NCI-H2107 treated with DMSO at 0.1 percent for 48 hours (cell line): ENCODE data around the gene ADAMTS8.

Source experiments
- DNase-seq: peaks from one replicate; lab custom pipeline; 2025; ENCODE audit not compliant: unreplicated experiment; lab: John Stamatoyannopoulos, UW

ADAMTS8 gene

GRCh38 chr11:130428316-130429119 lies at the start of gene ADAMTS8:
Gene ADAMTS8, minus strand, starts transcription at chr11:130428609. Its CDS starts 323 bp downstream, at chr11:130428286.
- no peak for DNase-seq

GRCh38 chr11:130477586-130478203 lies 49.3 kb upstream of the ADAMTS8 start:
- DNase-seq: no peak

- DNase-seq: no peak
Observed at GRCh38 chr11:130476922-130477491, 48.6 kb upstream of the ADAMTS8 start.

GRCh38 chr11:130476200-130476921 lies 48.0 kb upstream of the ADAMTS8 start:
- DNase-seq: no peak

- DNase-seq: no peak
Observed at GRCh38 chr11:130475426-130476053, 47.1 kb upstream of the ADAMTS8 start.

- DNase-seq: no peak
Observed at GRCh38 chr11:130474637-130475400, 46.4 kb upstream of the ADAMTS8 start.

- DNase-seq: no peak
Observed at GRCh38 chr11:130473795-130474377, 45.5 kb upstream of the ADAMTS8 start.

- no peak for DNase-seq
Observed at GRCh38 chr11:130473056-130473794, 44.8 kb upstream of the ADAMTS8 start.

- DNase-seq: no peak
Observed at GRCh38 chr11:130472434-130472961, 44.1 kb upstream of the ADAMTS8 start.

GRCh38 chr11:130471731-130472433 lies 43.5 kb upstream of the ADAMTS8 start:
- no peak for DNase-seq

- no peak for DNase-seq
Observed at GRCh38 chr11:130470832-130471706, 42.7 kb upstream of the ADAMTS8 start.

GRCh38 chr11:130469181-130469580 lies 40.8 kb upstream of the ADAMTS8 start:
- no peak for DNase-seq

- DNase-seq: no peak
Observed at GRCh38 chr11:130467116-130467900, 38.9 kb upstream of the ADAMTS8 start.

- no peak for DNase-seq
Observed at GRCh38 chr11:130465263-130465662, 36.9 kb upstream of the ADAMTS8 start.

- no peak for DNase-seq
Observed at GRCh38 chr11:130464291-130464812, 35.9 kb upstream of the ADAMTS8 start.

GRCh38 chr11:130462931-130463330 lies 34.5 kb upstream of the ADAMTS8 start:
- no peak for DNase-seq
